ENCODE results near the gene RERG.

- TF ChIP-seq CTCF (IDR thresholded peaks at IDR 0.05) (no peak), POLR2A (IDR thresholded peaks at IDR 0.05) (no peak)
Measured at GRCh38 chr12:15196221-15196620, 25.0 kb downstream of the RERG start.

Measured in lower leg skin (tissue), 3 donors.